Activated gamma-delta T cell (primary cell): ENCODE measurements around the gene EIF4H.
"Not testable (repeated sequence)": the region's sequence is repeated elsewhere in the genome, so short reads cannot be mapped to it uniquely, and the experiment has no call there.

Experiments used
- DNase-seq: peaks from one replicate; lab custom pipeline; 2025; lab: John Stamatoyannopoulos, UW

The EIF4H gene

GRCh38 chr7:74224907-74225306 lies 50.8 kb downstream of the EIF4H start:
- not testable (repeated sequence) for DNase-seq

GRCh38 chr7:74225400-74225799 lies 51.2 kb downstream of the EIF4H start:
- DNase-seq = no peak

- DNase-seq = no peak
Measured at GRCh38 chr7:74226633-74227032, 52.5 kb downstream of the EIF4H start.

- DNase-seq = no peak
Measured at GRCh38 chr7:74228951-74229900, 55.1 kb downstream of the EIF4H start.

GRCh38 chr7:74230446-74231231 lies 56.5 kb downstream of the EIF4H start:
- DNase-seq = no peak

GRCh38 chr7:74231232-74231590 lies 57.1 kb downstream of the EIF4H start:
- DNase-seq = no peak

GRCh38 chr7:74233655-74234285 lies 59.6 kb downstream of the EIF4H start:
- DNase-seq = no peak

GRCh38 chr7:74235518-74236268 lies 61.5 kb downstream of the EIF4H start:
- DNase-seq = no peak

GRCh38 chr7:74236284-74236683 lies 62.1 kb downstream of the EIF4H start:
- no peak for DNase-seq

- DNase-seq = no peak
Measured at GRCh38 chr7:74240482-74240881, 66.3 kb downstream of the EIF4H start.

- DNase-seq = no peak
Measured at GRCh38 chr7:74242122-74242443, 67.9 kb downstream of the EIF4H start.

GRCh38 chr7:74246497-74246896 lies 72.3 kb downstream of the EIF4H start:
- DNase-seq = no peak
